NB4 (cell line): ENCODE measurements around the gene SOX8.

Experiments
- DNase-seq: peaks from one replicate; pipeline ENCODE4 v3.0.0; 2010; ENCODE audit warnings: low read depth
- H3K4me3 ChIP-seq: one replicate; pipeline ENCODE4 v1.5.1; 2011; ENCODE audit warnings: mild to moderate bottlenecking, low read depth, low read length, moderate library complexity
- CTCF ChIP-seq: IDR thresholded peaks from one replicate; pipeline ENCODE4 v1.5.1; 2012; ENCODE audit warnings: low read depth, low read length
- MAX ChIP-seq: IDR thresholded peaks from 2 replicates; pipeline ENCODE4 v1.6.1; 2011; ENCODE audit warnings: low read depth, low read length
- MYC ChIP-seq: IDR thresholded peaks from 2 replicates; pipeline ENCODE4 v1.6.1; 2011; ENCODE audit warnings: low read depth, low read length
- POLR2A ChIP-seq: IDR thresholded peaks from 2 replicates; pipeline ENCODE4 v1.6.1; 2011; ENCODE audit warnings: mild to moderate bottlenecking; ENCODE audit not compliant: insufficient read length; ENCODE audit errors: extremely low read depth

Gene SOX8

GRCh38 chr16:937723-938122 is 43.8 kb upstream of the SOX8 start:
- no peak for DNase-seq
- no peak overlapping the region for H3K4me3 ChIP-seq
- no peak for TF ChIP-seq POLR2A
- no peak for TF ChIP-seq CTCF
- TF ChIP-seq MYC: no peak
- no peak for TF ChIP-seq MAX

GRCh38 chr16:938136-938535 is 43.4 kb upstream of the SOX8 start:
- no peak overlapping the region for H3K4me3 ChIP-seq
- no peak for DNase-seq
- TF ChIP-seq MAX (no peak), MYC (no peak), CTCF (no peak), POLR2A (no peak)

- no peak for DNase-seq
- TF ChIP-seq MYC (no peak), CTCF (no peak), MAX (no peak), POLR2A (no peak)
- no peak overlapping the region for H3K4me3 ChIP-seq
These were observed 42.8 kb upstream of the SOX8 start for GRCh38 chr16:938752-939151.

GRCh38 chr16:939311-939710 is 42.3 kb upstream of the SOX8 start:
- H3K4me3 ChIP-seq: no peak overlapping the region
- no peak for DNase-seq
- TF ChIP-seq MYC: no peak
- no peak for TF ChIP-seq POLR2A
- no peak for TF ChIP-seq CTCF
- no peak for TF ChIP-seq MAX

GRCh38 chr16:939941-940340 is 41.6 kb upstream of the SOX8 start:
- no peak overlapping the region for H3K4me3 ChIP-seq
- TF ChIP-seq MYC (no peak), MAX (no peak), CTCF (no peak), POLR2A (no peak)
- DNase-seq: no peak
